Fibroblast of skin of scalp (primary cell): ENCODE measurements around the gene EVA1C.
"Not testable (repeated sequence)": the region's sequence is repeated elsewhere in the genome, so short reads cannot be mapped to it uniquely, and the experiment has no call there.

ENCODE experiments used
- DNase-seq: peaks from one replicate; pipeline ENCODE4 v3.0.0-alpha.2; 2013

EVA1C gene

GRCh38 chr21:32499249-32500055 is 86.9 kb downstream of the EVA1C start:
- DNase-seq: peak; percentile 23

GRCh38 chr21:32503641-32504040 is 91.1 kb downstream of the EVA1C start:
- not testable (repeated sequence) for DNase-seq

GRCh38 chr21:32505767-32506166 is 93.3 kb downstream of the EVA1C start:
- DNase-seq: not testable (repeated sequence)

- DNase-seq: not testable (repeated sequence)
Measured at GRCh38 chr21:32506411-32506965, 94.0 kb downstream of the EVA1C start.

GRCh38 chr21:32507342-32507919 is 94.9 kb downstream of the EVA1C start:
- DNase-seq: no peak

GRCh38 chr21:32508036-32508435 is 95.5 kb downstream of the EVA1C start:
- DNase-seq: not testable (repeated sequence)

- DNase-seq: no peak
Measured at GRCh38 chr21:32508558-32508957, 96.1 kb downstream of the EVA1C start.

GRCh38 chr21:32508975-32509374 is 96.5 kb downstream of the EVA1C start:
- DNase-seq: not testable (repeated sequence)

- DNase-seq: no peak
Measured at GRCh38 chr21:32514275-32515055, 102.0 kb downstream of the EVA1C start.

GRCh38 chr21:32515874-32516273 is 103.4 kb downstream of the EVA1C start:
- peak; percentile 19 for DNase-seq

- no peak for DNase-seq
Measured at GRCh38 chr21:32516756-32517649, 104.5 kb downstream of the EVA1C start.

GRCh38 chr21:32519945-32520874 is 107.7 kb downstream of the EVA1C start:
- DNase-seq: no peak

GRCh38 chr21:32520875-32521735 is 108.6 kb downstream of the EVA1C start:
- peak; percentile 84 for DNase-seq

GRCh38 chr21:32521736-32522355 is 109.3 kb downstream of the EVA1C start:
- DNase-seq: no peak

- no peak for DNase-seq
Measured at GRCh38 chr21:32523463-32523862, 111.0 kb downstream of the EVA1C start.

GRCh38 chr21:32523988-32524719 is 111.6 kb downstream of the EVA1C start:
- DNase-seq: peak; percentile 59

- DNase-seq: no peak
Measured at GRCh38 chr21:32525282-32525681, 112.8 kb downstream of the EVA1C start.

GRCh38 chr21:32529679-32530078 is 117.2 kb downstream of the EVA1C start:
- no peak for DNase-seq

- not testable (repeated sequence) for DNase-seq
Measured at GRCh38 chr21:32530809-32531208, 118.3 kb downstream of the EVA1C start.
